HL-60 (cell line): ENCODE measurements around the gene SMOC2.

Source experiments
- DNase-seq, 2 experiments: peaks; one replicate each; pipeline ENCODE4 v3.0.0-alpha.2; 2010 to 2020; ENCODE audit warnings: low read depth in 1 of 2, low spot score in 1 of 2
- H3K27ac ChIP-seq: fragments of 250-450 bp; sonication (Bioruptor Pico); replicated peaks from 2 replicates; pipeline ENCODE4 v1.5.1; 2020; ENCODE audit warnings: mild to moderate bottlenecking, moderate library complexity
- H3K27me3 ChIP-seq: fragments of 250-450 bp; sonication (Bioruptor Pico); 2 replicates; pipeline ENCODE4 v1.5.1; 2021; ENCODE audit warnings: mild to moderate bottlenecking, moderate library complexity; ENCODE audit not compliant: insufficient read depth, poor library complexity, severe bottlenecking
- H3K4me3 ChIP-seq: replicated peaks from 2 replicates; pipeline ENCODE4 v1.5.1; 2011; ENCODE audit warnings: mild to moderate bottlenecking, control low read depth, low read length; ENCODE audit not compliant: insufficient read depth
- CTCF ChIP-seq: IDR thresholded peaks from one replicate; pipeline ENCODE4 v1.5.1; 2011; ENCODE audit warnings: low read length, control low read depth, inconsistent platforms; ENCODE audit not compliant: insufficient read depth
- GABPA ChIP-seq: IDR thresholded peaks from 2 replicates; pipeline ENCODE4 v1.6.1; 2012; ENCODE audit warnings: low read depth
- POLR2AphosphoS5 ChIP-seq: IDR thresholded peaks from 2 replicates; pipeline ENCODE4 v1.6.1; 2012; ENCODE audit warnings: low read depth
- REST ChIP-seq: IDR thresholded peaks from 2 replicates; pipeline ENCODE4 v1.6.1; 2012; ENCODE audit warnings: low read depth; ENCODE audit not compliant: insufficient replicate concordance
- SPI1 ChIP-seq: IDR thresholded peaks from 2 replicates; pipeline ENCODE4 v1.6.1; 2012; ENCODE audit warnings: low read depth, mild to moderate bottlenecking, borderline replicate concordance

SMOC2 gene

GRCh38 chr6:168686831-168687730 lies 246.1 kb downstream of the SMOC2 start:
- H3K27ac ChIP-seq, result no peak overlapping the region
- TF ChIP-seq REST (no peak), SPI1 (no peak), POLR2AphosphoS5 (no peak), CTCF (no peak), GABPA (no peak)
- H3K4me3 ChIP-seq, result no peak overlapping the region
- DNase-seq, result no peak
- no peaks in the 10 kb centered on the region for H3K27me3 ChIP-seq

GRCh38 chr6:168690271-168690670 lies 249.3 kb downstream of the SMOC2 start:
- no peak for DNase-seq
- Histone ChIP-seq H3K27me3 (no peaks in the 10 kb centered on the region), H3K4me3 (no peak overlapping the region), H3K27ac (no peak overlapping the region)
- TF ChIP-seq SPI1 (no peak), CTCF (no peak), GABPA (no peak), REST (no peak), POLR2AphosphoS5 (no peak)

- H3K4me3 ChIP-seq, result no peak overlapping the region
- no peak for DNase-seq
- no peak overlapping the region for H3K27ac ChIP-seq
- H3K27me3 ChIP-seq, result no peaks in the 10 kb centered on the region
- no peak for TF ChIP-seq CTCF
- TF ChIP-seq GABPA, result no peak
- no peak for TF ChIP-seq REST
- no peak for TF ChIP-seq POLR2AphosphoS5
- TF ChIP-seq SPI1, result no peak
Measured at GRCh38 chr6:168691774-168692173, 250.8 kb downstream of the SMOC2 start.
